GM20000 (cell line): ENCODE measurements around the gene SETD3.

Source experiments
- DNase-seq: peaks from one replicate; pipeline ENCODE4 v3.0.0; 2012; ENCODE audit warnings: low spot score
- TF ChIP-seq, protein P1 (sequence below): IDR thresholded peaks from 2 replicates; pipeline ENCODE4 v1.5.1; 2012; ENCODE audit warnings: mild to moderate bottlenecking, control low read depth; ENCODE audit errors: extremely low read depth, missing control alignments

SETD3 gene

GRCh38 chr14:99426813-99427346, 53.8 kb downstream of the SETD3 start:
- TF ChIP-seq, protein P1, sequence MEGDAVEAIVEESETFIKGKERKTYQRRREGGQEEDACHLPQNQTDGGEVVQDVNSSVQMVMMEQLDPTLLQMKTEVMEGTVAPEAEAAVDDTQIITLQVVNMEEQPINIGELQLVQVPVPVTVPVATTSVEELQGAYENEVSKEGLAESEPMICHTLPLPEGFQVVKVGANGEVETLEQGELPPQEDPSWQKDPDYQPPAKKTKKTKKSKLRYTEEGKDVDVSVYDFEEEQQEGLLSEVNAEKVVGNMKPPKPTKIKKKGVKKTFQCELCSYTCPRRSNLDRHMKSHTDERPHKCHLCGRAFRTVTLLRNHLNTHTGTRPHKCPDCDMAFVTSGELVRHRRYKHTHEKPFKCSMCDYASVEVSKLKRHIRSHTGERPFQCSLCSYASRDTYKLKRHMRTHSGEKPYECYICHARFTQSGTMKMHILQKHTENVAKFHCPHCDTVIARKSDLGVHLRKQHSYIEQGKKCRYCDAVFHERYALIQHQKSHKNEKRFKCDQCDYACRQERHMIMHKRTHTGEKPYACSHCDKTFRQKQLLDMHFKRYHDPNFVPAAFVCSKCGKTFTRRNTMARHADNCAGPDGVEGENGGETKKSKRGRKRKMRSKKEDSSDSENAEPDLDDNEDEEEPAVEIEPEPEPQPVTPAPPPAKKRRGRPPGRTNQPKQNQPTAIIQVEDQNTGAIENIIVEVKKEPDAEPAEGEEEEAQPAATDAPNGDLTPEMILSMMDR = no peak
- no peak for DNase-seq

GRCh38 chr14:99426265-99426664, 54.4 kb downstream of the SETD3 start:
- TF ChIP-seq, protein P1 = no peak
- no peak for DNase-seq

DNA sequence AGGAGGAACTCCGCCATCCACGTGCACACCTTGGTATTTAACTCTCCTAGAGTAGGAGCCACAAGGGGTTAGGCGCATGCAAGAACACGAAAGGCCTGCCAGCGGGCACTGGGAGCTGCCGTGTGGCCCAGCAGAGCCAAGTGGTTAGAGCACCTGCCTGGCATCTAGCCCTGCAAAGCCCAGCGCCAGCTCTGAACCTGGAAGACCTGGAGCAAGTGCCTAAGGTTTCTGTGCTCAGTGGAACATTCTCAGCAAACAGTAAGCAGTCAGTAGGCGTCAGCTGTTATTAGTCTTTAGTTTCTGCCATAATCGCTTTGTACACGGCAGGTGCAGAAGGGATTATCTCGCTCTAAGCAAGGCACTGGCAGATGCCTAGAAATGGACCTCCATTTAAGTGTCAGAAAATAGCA, 55.4 kb downstream of the SETD3 start:
- TF ChIP-seq, protein P1 = no peak
- no peak for DNase-seq

DNA sequence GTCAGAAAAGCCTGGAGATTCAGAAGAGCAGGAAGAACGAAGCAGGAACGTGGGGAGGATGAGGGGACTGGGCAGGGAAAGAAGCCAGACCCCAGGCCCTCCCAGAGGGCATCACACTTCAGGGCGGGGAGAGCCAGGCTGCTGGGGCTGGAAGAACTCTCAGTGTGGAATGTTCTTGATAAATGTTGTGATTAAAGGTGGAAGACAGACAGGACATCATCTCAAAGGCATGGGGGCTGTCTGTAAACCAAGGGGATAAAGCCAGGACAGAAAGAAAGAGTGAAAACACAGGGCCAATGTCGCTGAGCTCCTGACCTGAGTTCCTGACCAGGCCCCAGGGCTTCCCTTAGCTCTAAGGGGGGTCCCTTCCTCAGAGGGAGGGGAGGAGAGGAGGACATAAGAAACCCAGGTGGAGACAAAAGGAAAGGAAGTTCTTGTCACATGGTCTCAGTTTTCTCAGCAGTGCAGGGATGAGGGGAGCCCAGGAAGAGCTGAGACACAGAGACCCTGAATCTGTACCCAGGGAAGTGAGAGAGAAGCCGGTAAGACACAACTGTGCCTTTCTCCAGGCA, 56.3 kb downstream of the SETD3 start:
- TF ChIP-seq, protein P1 = no peak
- no peak for DNase-seq

DNA sequence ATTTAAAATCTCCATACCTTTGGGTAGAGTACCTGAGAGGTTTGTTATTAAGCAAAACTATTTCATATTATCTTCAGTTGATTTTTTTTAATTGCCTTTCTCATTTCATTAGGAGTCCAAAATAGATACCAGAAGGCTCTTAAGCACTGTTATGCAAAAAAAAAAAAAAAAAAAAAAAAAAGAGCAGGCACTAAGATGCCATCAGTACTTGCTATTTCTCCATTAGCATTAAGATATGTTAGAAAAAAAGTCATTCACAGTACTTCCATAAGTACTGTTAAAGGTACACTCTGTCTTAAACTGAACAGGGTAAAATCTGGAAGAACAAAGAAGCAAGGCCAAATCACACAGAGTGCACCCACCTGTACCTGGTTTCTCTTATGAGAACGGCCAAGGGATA, 57.2 kb downstream of the SETD3 start:
- DNase-seq = no peak
- TF ChIP-seq, protein P1 = no peak

DNA sequence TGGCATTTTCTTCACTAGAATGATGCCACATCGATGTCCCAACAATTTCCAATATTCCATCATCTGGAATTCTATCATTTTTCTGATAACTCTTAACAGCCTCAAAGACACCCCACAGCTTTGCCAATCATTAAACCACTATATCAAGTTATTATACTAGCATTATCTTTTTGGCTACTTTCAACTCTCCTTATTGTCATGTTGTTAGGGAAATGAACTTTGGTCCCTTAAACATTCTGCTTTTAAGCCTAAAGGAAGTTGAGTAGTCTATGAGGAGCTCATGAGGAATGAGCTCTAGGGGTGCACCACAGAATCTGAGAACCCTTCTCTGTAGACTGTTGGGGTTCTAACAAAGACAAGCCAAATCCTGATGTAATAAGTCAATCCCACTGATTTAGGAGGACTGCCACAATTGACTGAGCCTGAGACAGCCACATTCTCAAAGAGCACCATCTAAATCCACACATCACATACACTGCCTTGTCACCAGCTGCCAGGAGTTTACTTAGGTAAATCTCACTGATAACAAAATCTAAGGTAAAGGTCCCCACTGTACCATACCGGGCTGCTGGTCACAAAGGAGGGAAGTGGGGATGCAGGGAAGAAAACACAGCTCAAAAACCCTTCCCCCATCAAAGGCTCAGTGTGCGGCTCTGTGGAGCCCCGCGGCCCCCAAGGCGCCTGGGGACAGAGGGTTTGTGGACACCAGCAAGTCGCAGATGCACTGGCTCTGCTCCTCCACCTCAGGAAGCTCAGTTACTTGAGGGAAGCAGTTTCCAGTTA, 58.2 kb downstream of the SETD3 start:
- DNase-seq = no peak
- TF ChIP-seq, protein P1 = no peak

GRCh38 chr14:99420711-99421110, 59.9 kb downstream of the SETD3 start:
- TF ChIP-seq, protein P1 = no peak
- DNase-seq = no peak
